HL-60 (cell line): ENCODE results near the gene DSTYK.

Source experiments
- DNase-seq, 2 experiments: peaks; one replicate each; pipeline ENCODE4 v3.0.0-alpha.2; 2010 to 2020; ENCODE audit warnings: low read depth in 1 of 2, low spot score in 1 of 2
- H3K27ac ChIP-seq: fragments of 250-450 bp; sonication (Bioruptor Pico); replicated peaks from 2 replicates; pipeline ENCODE4 v1.5.1; 2020; ENCODE audit warnings: mild to moderate bottlenecking, moderate library complexity
- H3K27me3 ChIP-seq: fragments of 250-450 bp; sonication (Bioruptor Pico); 2 replicates; pipeline ENCODE4 v1.5.1; 2021; ENCODE audit warnings: mild to moderate bottlenecking, moderate library complexity; ENCODE audit not compliant: insufficient read depth, poor library complexity, severe bottlenecking
- H3K4me3 ChIP-seq: replicated peaks from 2 replicates; pipeline ENCODE4 v1.5.1; 2011; ENCODE audit warnings: mild to moderate bottlenecking, control low read depth, low read length; ENCODE audit not compliant: insufficient read depth
- GABPA ChIP-seq: IDR thresholded peaks from 2 replicates; pipeline ENCODE4 v1.6.1; 2012; ENCODE audit warnings: low read depth
- POLR2AphosphoS5 ChIP-seq: IDR thresholded peaks from 2 replicates; pipeline ENCODE4 v1.6.1; 2012; ENCODE audit warnings: low read depth
- SPI1 ChIP-seq: IDR thresholded peaks from 2 replicates; pipeline ENCODE4 v1.6.1; 2012; ENCODE audit warnings: low read depth, mild to moderate bottlenecking, borderline replicate concordance
- TF ChIP-seq, protein P1 (sequence below): IDR thresholded peaks from 2 replicates; pipeline ENCODE4 v1.6.1; 2012; ENCODE audit warnings: low read depth; ENCODE audit not compliant: insufficient replicate concordance
- TF ChIP-seq, protein P2 (sequence below): IDR thresholded peaks from one replicate; pipeline ENCODE4 v1.5.1; 2011; ENCODE audit warnings: low read length, control low read depth, inconsistent platforms; ENCODE audit not compliant: insufficient read depth

The DSTYK gene

DNA sequence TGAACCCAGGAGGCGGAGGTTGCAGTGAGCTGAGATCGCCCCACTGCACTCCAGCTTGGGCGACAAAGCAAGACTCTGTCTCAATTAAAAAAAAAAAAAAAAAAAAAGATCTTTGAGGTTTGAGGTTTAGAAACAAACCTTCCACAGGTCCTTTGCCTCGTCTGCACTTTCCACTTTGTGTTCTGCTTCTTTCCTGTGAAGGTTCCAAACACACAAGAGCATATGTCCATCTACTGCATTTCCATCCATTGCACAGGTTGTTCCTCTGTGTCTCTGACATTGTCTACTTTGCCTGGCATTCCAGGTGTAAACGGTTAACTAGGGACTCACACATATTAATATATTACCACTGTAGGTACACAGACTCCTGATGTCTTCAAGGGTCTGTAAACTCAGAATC, 40.1 kb downstream of the DSTYK start:
- H3K4me3 ChIP-seq: no peak overlapping the region
- peak in 1 of 2 experiments; percentile 7 for DNase-seq
- no peak overlapping the region for H3K27ac ChIP-seq
- H3K27me3 ChIP-seq: no peaks in the 10 kb centered on the region
- TF ChIP-seq, protein P1, sequence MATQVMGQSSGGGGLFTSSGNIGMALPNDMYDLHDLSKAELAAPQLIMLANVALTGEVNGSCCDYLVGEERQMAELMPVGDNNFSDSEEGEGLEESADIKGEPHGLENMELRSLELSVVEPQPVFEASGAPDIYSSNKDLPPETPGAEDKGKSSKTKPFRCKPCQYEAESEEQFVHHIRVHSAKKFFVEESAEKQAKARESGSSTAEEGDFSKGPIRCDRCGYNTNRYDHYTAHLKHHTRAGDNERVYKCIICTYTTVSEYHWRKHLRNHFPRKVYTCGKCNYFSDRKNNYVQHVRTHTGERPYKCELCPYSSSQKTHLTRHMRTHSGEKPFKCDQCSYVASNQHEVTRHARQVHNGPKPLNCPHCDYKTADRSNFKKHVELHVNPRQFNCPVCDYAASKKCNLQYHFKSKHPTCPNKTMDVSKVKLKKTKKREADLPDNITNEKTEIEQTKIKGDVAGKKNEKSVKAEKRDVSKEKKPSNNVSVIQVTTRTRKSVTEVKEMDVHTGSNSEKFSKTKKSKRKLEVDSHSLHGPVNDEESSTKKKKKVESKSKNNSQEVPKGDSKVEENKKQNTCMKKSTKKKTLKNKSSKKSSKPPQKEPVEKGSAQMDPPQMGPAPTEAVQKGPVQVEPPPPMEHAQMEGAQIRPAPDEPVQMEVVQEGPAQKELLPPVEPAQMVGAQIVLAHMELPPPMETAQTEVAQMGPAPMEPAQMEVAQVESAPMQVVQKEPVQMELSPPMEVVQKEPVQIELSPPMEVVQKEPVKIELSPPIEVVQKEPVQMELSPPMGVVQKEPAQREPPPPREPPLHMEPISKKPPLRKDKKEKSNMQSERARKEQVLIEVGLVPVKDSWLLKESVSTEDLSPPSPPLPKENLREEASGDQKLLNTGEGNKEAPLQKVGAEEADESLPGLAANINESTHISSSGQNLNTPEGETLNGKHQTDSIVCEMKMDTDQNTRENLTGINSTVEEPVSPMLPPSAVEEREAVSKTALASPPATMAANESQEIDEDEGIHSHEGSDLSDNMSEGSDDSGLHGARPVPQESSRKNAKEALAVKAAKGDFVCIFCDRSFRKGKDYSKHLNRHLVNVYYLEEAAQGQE: no peak
- TF ChIP-seq POLR2AphosphoS5 (no peak), GABPA (no peak), SPI1 (no peak)
- TF ChIP-seq, protein P2, sequence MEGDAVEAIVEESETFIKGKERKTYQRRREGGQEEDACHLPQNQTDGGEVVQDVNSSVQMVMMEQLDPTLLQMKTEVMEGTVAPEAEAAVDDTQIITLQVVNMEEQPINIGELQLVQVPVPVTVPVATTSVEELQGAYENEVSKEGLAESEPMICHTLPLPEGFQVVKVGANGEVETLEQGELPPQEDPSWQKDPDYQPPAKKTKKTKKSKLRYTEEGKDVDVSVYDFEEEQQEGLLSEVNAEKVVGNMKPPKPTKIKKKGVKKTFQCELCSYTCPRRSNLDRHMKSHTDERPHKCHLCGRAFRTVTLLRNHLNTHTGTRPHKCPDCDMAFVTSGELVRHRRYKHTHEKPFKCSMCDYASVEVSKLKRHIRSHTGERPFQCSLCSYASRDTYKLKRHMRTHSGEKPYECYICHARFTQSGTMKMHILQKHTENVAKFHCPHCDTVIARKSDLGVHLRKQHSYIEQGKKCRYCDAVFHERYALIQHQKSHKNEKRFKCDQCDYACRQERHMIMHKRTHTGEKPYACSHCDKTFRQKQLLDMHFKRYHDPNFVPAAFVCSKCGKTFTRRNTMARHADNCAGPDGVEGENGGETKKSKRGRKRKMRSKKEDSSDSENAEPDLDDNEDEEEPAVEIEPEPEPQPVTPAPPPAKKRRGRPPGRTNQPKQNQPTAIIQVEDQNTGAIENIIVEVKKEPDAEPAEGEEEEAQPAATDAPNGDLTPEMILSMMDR: no peak

DNA sequence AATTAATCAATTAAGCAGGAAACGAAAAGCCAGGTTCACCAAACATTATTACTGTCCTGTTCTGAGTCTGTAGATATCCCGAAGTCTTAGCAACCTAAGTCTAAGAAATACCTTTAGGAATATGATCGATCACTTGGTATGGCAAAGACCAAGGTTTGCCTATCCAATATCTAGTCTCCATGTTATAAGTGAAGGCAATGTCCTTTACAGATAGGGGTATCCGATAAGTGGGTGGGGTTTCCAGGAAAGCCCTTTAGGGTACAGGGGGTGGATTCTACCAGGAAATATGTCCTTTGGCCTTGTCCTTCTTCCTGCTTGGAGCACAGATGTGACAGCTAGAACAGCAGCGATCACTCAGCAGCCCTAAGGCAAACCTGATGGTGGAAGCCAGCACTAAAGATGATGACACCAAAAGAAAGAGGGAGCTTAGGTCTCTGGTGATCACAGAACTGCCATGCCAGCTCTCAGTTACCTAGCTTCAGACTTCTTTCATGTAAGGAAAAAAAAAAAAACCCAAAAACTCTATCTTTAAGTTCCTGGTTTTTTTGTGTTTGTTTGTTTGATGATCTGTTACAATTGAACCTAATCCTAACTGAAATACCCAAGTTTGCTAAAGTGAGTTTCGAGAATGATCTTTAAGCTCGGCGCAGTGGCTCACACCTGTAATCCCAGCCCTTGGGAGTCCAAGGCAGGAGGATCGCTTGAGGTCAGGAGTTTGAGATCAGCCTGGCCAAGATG, 40.8 kb downstream of the DSTYK start:
- Histone ChIP-seq H3K27me3 (no peaks in the 10 kb centered on the region), H3K27ac (no peak overlapping the region), H3K4me3 (no peak overlapping the region)
- TF ChIP-seq POLR2AphosphoS5 (no peak), SPI1 (no peak), GABPA (no peak)
- TF ChIP-seq, protein P2: no peak
- TF ChIP-seq, protein P1: no peak
- no peak for DNase-seq

DNA sequence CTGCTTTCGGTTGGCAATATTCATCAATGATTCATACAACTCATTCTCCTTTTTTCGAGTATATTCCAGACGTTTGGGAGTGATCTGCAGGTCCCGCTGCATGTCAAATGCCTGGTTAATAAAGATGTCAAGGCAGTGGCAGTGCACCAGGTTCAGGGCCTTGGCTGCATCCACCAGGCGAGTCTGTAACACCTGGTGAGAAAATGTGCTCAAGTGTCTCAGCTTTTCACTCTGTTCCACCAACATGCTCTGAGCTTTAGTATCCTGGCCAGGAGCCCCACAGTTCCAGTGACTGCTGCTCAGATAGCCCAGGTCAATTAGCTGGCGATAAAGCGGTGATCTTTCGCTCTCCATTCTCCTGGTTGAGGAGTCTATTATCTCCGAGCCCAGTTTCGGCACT, 42.3 kb downstream of the DSTYK start:
- TF ChIP-seq, protein P2: no peak
- TF ChIP-seq GABPA (no peak), POLR2AphosphoS5 (no peak), SPI1 (no peak)
- TF ChIP-seq, protein P1: no peak
- Histone ChIP-seq H3K27ac (no peak overlapping the region), H3K4me3 (no peak overlapping the region), H3K27me3 (no peaks in the 10 kb centered on the region)
- DNase-seq: no peak
